B cell (primary cell): Measurements from ENCODE around the gene TWF2.

Source experiments
- CTCF ChIP-seq: fragments of 200-600 bp; IDR thresholded peaks from one replicate; pipeline ENCODE4 v1.8.0; 2022; ENCODE audit warnings: antibody characterized with exemption, mild to moderate bottlenecking
- EZH2 ChIP-seq: IDR thresholded peaks from 2 replicates; pipeline ENCODE4 v1.6.1; 2012; ENCODE audit warnings: borderline replicate concordance, low read depth, mild to moderate bottlenecking, moderate library complexity, low read length; ENCODE audit not compliant: insufficient read depth, poor library complexity, severe bottlenecking

GRCh38 chr3:52262447-52262846 lies 23.5 kb upstream of the TWF2 start:
- TF ChIP-seq CTCF, result no peak
- no peak for TF ChIP-seq EZH2
